ENCODE measurements around the gene CUBN.

GRCh38 chr10:16995867-16996529 lies 133.6 kb downstream of the CUBN start:
- TF ChIP-seq CTCF (IDR thresholded peaks at IDR 0.05): no peak
- TF ChIP-seq ZBTB21 (CRISPR knock-in tag; IDR thresholded peaks at IDR 0.05; ENCODE audit: borderline replicate concordance): no peak
- no peak for TF ChIP-seq HMGXB4 (CRISPR knock-in tag; IDR thresholded peaks at IDR 0.05)
- no peak for TF ChIP-seq TP53 (CRISPR knock-in tag; IDR thresholded peaks at IDR 0.05)
- no peak for TF ChIP-seq TCF7 (CRISPR knock-in tag; IDR thresholded peaks at IDR 0.05; ENCODE audit: low read depth)
- TF ChIP-seq JAZF1 (CRISPR knock-in tag; IDR thresholded peaks at IDR 0.05): no peak
- TF ChIP-seq CBFB (CRISPR knock-in tag; IDR thresholded peaks at IDR 0.05; ENCODE audit: low read depth): no peak
- no peak for TF ChIP-seq USF2 (CRISPR knock-in tag; IDR thresholded peaks at IDR 0.05)
- no peak for TF ChIP-seq MAX (CRISPR knock-in tag; IDR thresholded peaks at IDR 0.05)
- TF ChIP-seq PREB (CRISPR knock-in tag; IDR thresholded peaks at IDR 0.05; ENCODE audit: borderline replicate concordance): no peak

Data from WTC11 (cell line).